Activated CD4-positive, alpha-beta T cell treated with anti-CD3 and anti-CD28 coated beads for 48 hours (primary cell): ENCODE measurements around the gene UTP11.

Experiments
- DNase-seq: peaks from one replicate; pipeline ENCODE4 v3.0.0-alpha.2; 2020

Gene UTP11

GRCh38 chr1:38003261-38004250 lies 9.0 kb upstream of the UTP11 start:
- DNase-seq: no peak

DNA sequence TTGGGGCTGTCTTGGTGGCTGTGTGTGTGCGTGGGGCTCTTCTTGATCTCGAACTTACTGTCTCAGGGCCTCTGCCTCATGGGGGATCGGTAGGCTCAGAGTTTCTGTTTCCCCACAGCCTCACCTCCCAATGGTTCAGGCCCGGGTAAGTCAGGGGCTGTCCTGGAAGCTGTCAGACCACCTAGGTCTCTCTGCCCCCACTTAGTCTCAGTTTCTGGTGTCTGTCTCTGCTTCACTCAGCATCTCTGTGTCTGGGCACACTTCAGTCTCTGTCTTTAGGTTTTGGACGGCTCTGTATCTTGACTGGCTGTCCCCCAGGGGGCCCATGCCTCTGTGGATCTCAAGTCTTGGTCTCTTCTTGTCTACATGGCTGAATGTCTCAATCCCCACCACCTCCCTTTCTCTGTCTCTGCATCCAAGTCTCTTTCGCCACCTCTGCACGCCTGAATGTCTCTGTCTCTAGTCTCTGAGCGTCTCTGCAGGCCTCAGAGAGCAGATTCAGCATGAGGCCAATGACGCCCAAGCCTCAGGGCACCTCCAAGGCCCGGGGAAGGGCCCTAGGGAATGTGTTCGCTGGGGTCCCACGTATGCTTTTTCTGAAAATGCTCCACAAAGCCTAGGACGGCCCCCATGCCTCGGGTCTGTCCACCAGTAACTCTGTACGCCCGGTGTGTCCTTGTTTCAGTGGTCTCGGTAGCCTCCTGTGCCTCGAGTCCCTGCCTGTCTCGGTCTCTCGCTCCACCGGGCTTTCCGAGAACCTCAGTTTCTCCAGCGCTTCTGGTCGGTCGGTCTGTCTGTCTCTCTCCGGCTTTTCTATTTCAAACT lies 8.0 kb upstream of the UTP11 start:
- no peak for DNase-seq

- peak; percentile 65 for DNase-seq
Observed at GRCh38 chr1:38005195-38006007, 7.1 kb upstream of the UTP11 start, which contains the start of gene FHL3. FHL3 (minus strand) TSS chr1:38005514; CDS start chr1:37999412, 6,102 bp downstream.

- no peak for DNase-seq
Observed at GRCh38 chr1:38006008-38006828, 6.3 kb upstream of the UTP11 start.

DNA sequence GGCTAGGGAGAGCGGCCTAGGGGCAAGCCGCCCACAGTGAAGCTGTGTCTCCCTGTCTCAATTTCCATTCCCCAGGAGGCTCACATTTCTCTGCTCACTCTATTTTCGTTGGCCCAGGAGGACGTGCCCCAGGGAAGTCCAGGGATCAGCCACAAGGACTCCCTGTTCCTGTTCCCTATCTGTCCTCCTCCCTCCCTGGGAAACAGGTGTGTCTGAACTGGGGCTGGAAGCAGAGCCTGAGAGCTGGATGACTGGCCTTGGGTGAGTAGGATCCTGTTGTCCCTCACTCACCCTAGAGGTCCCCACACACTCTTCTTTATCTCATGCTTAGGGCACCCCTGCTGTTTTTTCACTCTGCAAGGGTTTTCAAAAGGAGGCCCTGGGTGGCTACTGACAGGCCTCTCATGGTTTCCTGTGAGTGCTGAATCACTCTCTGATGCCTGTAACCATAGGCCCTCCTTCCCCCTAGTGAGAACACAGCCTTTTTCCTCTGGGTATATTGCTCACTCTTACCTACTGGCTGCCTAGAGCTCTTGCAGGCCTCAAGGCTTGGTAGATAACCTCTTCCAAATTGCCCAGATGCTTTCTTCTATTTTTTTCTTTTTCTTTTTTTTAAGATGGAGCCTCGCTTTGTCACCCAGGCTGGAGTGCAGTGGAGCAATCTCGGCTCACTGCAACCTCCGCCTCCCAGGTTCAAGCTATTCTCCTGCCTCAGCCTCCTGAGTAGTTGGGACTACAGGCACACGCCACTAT lies 3.3 kb upstream of the UTP11 start:
- DNase-seq: peak; percentile 77

DNA sequence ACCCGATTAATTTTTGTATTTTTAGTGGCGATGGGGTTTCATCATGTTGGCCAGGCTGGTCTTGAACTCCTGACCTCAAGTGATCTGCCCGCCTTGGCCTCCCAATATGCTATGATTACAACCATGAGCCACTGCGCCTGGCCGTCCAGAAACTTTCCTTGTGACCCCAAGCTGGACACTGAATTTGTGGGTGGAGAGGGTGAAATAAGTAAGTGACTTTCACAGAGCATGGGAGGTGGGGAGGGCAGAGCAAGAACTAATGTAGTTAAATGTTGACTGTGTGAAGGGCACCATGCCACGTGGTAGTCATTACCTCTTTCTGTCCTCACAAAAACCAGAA lies 2.7 kb upstream of the UTP11 start:
- DNase-seq: no peak

DNA sequence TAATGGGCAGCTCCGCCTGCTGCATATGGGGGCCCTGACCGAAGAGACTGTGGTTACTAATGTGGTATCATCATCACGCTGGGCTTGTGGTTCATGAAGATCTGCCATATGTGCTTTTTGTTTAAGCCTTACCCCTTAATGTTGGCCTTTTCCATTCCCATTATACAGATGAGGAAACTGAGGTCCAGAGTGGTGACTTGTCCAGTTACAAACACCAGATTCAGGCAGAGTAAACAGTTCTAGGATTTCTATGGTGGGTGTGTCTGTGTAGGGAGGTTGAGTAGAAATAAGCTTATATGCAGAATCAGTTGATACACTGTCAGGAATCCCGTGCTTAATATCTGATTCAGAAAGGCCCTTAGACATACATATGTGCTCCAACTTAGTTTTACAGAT lies 691 bp downstream of the UTP11 start:
- DNase-seq: no peak

- no peak for DNase-seq
Observed at GRCh38 chr1:38014171-38014570, 1.6 kb downstream of the UTP11 start.

GRCh38 chr1:38014724-38015424 lies 2.3 kb downstream of the UTP11 start:
- DNase-seq: no peak

- no peak for DNase-seq
Observed at GRCh38 chr1:38015978-38016725, 3.6 kb downstream of the UTP11 start.

DNA sequence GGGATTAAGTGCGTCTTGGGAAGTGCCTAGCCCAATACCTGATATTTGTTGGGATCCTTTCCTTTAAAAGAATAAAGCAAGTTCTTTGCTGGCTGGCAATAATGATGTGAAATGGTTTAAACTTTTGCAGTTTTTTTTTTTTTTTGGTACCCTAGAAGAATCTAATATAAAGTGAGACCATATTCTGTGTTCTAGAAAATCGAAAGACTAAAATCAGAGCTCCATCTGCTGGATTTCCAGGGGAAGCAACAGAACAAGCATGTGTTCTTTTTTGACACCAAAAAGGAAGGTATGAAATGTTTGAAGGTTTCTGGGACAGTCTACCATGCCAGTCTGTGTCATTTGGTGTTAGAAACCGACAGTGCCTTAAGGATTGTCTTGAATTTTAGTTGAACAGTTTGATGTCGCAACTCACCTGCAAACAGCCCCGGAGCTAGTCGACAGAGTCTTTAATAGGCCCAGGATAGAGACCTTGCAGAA lies 6.4 kb downstream of the UTP11 start:
- DNase-seq: no peak

DNA sequence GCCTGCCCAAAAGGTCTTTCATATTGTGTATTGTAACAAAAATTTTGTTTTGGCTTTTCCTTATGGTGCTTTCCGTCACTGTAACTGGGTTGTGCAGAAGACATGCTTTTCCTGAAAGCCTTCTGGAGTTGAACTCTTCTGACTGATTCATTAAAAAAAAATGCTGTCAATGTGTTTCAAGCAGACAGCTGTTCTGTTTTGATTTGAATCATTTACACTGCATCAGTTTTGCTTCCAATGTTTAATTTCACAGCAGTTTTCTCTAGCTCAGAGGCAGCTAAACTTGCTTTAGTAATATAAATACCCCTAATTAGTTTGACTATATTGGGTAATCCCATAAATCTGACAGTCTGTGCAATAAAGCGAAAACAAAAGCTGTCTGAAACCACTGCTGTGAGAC lies 7.9 kb downstream of the UTP11 start:
- DNase-seq: no peak

GRCh38 chr1:38021969-38022368 lies 9.4 kb downstream of the UTP11 start:
- DNase-seq: no peak

DNA sequence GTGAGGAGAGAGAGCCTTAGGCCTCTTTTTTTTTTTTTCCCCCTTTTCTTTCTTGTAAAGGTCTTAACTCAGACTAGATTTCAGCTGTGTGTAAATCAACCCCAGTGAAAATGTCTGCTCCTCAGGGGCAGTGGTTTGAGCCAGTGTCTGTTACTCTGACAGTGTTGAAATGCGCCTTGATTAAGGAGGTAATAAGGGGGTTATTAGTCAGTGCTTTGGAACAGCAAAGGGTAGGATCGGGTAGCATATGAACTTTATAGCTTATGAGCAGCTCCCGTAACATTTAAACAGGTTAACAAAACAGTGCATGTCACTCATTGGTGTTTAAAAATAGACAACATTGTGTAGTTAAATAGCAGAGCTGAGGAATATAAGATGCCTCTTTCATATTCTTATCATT lies 10.3 kb downstream of the UTP11 start:
- DNase-seq: no peak

DNA sequence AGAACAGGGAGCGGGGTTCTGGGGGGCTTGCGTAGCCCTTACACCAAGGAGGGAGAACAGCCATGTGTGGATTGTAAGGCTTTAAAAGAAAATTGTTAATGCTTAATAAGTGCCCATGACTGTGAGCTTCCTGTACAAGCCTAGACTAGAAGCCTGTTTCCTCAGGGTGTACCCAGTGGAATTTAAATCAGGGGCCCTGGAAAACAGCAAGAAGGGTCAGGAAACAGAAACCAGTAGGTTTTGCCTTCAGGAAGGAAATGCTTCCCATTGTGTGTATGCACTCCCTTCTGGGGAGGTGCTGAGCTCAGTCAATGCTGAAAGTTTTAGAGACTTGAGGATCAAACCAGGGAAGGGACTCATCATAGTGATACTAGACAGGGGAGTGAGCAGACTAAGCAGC lies 12.7 kb downstream of the UTP11 start:
- DNase-seq: no peak

GRCh38 chr1:38025664-38026063 lies 13.1 kb downstream of the UTP11 start:
- DNase-seq: no peak

DNA sequence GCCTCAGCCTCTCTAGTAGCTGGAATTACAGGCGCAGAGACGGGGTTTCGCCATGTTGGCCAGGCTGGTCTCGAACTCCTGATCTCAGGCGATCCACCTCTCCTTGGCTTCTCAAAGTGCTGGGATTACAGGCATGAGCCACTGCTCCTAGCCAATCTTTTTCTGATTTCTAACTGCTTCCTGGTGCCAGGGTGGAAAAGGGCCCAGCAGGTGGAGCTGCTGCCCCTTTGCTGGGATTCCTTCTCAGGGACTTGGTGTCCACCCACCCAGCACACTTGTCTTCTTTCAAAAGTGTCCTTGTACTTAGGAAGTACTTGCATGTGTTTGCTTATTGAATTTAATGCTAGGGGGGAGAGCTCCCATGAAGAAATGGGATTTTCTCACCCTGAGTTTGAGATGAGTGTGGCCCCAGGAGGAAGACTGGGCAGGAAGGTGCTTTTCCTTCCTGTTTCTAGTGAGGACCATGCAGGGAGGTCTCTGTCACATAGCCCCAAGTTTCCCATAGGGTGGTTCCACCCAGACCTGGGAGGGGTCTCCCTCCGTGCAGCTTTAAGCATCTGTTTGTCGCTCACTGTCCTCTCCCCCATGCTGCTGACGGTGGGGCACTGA lies 14.2 kb downstream of the UTP11 start:
- DNase-seq: peak; percentile 74

DNA sequence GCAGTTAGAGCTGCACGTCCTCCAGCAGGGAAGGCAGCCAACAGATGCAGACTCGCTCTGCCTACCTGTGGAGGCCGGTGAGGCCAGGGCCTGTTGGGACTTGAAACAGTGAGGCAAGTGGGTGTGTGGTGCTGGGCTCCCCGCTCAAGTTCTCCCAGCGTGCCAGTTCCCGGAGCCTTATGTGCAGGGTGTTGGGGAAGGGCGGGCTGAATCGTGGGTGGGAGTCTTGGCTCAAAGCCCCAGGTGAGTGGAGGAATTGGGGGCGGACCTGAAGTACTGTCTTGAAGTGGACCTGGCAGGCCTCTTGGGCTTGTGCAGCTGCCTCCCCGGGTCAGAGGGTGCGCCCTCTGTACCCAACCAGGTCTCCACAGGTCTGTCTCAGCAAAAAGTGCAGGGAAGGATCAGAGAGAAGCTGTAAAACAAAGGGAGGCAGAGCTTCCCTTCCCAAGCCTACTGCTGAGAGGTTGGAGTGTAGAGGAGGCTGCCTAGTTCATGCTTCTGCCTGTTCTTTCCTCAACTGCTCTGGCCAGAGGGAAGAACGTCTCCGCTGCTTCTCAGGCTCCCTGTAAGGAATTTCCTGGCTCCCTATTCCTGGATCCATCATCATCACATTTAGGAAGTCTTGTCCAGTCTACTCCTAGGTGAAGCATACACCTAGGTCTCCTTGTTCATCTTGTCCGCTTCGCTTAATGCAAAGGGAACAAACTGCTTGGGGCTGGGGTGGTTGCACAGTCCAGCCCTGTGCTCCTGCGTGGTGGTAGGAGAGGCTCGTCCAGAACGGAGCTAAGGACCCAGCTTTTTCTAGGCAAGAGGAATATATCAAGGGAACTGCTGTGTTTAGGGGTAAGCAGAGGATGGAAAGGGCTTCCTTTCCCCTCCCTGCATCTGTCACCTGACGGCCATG lies 14.9 kb downstream of the UTP11 start:
- no peak for DNase-seq
